Femur (tissue), 1 donor: ENCODE results near the gene PICK1.
A peak's percentile ranks its signal among the peaks of the same experiment; 100 is the strongest.
"Not testable (repeated sequence)": the region's sequence is repeated elsewhere in the genome, so short reads cannot be mapped to it uniquely, and the experiment has no call there.

ENCODE experiments used
- DNase-seq: peaks from one replicate; pipeline ENCODE4 v3.0.0-alpha.2; 2017

PICK1 gene

GRCh38 chr22:38075105-38075825 is 18.1 kb downstream of the PICK1 start:
- DNase-seq: no peak

DNA sequence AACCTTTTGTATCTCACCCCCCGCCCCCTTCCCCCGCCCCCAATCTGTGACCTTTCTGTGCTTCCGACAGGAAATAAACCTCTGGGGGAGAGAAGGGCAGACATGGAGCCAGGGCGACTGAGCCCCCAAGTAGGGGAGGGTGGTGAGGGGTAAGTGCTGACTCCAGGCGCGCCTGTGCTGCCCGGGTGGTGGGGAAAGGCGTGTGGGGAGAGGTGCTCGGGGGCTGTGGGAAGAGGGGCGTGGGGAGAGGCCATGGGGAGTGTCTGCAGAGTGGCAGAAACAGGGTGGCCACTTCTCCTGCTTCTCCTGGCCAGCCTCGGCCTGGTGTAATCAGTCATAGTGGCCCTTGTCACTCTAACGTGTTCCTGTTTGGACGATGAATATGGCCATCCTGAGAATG is 18.8 kb downstream of the PICK1 start:
- DNase-seq: no peak

GRCh38 chr22:38077096-38077495 is 19.9 kb downstream of the PICK1 start:
- DNase-seq: no peak

DNA sequence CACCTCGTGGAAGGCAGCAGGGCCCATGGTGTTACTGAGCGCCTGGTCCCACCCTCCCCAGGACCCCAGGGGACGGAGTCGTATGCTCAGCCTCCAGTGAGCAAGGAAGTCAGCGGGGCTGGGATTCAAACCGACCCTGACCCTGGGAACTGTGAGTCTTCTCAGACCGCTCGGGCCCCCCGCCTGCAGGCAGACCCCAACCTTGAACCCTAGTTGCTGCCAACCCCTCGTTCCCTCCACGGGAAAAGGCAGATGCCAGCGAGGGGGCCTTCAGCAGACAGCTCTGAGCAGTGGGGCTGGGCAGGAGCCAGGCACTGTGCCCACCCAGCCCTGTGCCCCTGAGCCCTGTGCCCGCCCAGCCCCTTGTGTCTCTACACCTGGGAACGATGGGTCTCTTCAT is 20.4 kb downstream of the PICK1 start:
- DNase-seq: no peak

DNA sequence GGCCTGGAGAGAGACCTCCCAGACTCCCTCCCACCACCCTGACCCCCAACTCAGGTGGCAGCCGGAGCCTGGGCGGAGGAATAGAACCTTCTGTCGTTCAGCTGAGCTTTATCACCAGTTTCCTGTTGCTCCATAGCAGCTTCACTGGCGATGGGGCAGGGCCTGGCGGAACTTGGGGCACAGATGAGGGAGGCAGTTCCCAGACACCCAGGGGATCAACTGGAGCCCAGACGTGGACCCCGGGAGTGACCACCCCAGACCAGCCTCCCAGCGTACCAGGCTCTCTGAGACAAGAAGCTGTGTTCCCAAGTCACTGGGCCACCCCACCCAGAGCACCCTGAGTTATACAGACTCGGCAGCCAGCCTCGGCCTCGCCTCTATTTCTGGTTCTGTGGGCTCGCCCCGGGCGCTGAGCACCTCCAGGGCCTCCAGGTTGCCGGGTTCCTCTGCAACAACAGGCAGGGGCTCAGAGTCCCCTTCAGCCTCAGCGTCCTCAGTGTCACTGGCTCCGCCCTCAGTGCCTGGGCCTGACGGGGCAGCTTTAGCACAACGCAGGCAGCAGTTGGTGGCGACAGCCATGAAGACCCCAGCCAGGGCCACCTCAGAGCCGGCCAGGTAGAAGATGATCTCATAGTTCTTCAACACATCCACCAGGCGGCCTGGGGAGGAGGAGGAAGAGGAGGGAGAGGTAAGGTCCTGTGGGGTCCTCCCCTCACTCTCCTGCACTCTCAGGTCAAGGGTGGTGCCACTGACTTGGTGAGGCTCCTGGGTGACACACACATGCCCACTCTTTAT is 21.0 kb downstream of the PICK1 start:
- DNase-seq: no peak

GRCh38 chr22:38079208-38079607 is 22.0 kb downstream of the PICK1 start:
- DNase-seq: not testable (repeated sequence)

- no peak for DNase-seq
Measured at GRCh38 chr22:38079804-38080203, 22.6 kb downstream of the PICK1 start.

GRCh38 chr22:38080474-38080849 is 23.3 kb downstream of the PICK1 start:
- peak; percentile 27 for DNase-seq

- DNase-seq: no peak
Measured at GRCh38 chr22:38080850-38081635, 23.8 kb downstream of the PICK1 start.

DNA sequence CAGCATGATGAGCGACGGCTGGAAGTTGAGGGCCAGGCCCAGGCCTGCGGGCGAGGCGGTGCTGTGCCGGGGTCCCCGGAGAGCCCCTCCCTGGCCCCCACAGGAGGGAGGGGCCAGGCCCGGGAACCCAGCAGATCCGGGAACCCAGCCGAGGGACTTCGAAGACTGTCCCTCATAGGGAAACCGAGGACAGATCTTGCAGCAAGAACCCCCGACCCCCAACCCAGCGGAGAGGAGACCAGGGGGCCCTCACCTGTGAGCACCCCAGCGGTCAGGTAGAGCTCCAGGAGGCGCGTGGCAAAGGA is 24.4 kb downstream of the PICK1 start:
- no peak for DNase-seq

GRCh38 chr22:38081941-38082828 is 25.0 kb downstream of the PICK1 start:
- DNase-seq: no peak

DNA sequence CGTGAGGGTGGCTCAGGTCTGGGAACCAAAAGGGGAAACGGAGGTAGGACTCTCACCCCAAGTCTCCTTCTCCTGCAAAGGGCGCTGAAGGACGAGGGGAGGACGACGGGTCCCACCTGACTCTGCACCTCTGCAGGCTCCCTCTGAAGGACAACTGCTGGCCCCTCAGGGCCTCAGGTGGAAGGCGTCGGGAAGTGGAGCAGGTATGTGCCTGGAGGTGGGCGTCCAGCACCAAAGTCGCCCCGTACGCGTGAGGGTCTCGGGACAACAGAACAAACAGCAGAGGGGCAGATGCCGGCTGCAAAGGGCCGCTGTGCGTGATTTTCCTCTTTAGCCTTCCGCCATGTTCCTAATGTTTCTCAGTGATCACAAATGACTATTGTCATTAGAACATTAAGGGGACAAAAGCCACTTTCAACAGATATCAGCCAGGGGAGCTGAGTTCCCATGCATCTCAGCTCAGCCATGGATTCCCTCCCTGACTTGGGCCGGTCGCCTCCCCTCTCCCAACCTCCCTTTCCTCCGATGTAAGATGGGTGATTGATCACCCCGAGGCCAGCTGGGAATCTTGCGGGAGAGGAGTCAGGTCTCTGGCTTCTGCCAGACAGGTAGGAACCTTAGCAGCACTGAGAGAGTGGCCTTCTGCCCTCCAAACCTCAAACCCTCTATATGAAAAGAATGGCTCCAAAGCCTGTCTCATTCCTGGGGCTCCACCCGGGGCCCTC is 25.9 kb downstream of the PICK1 start:
- peak; percentile 15 for DNase-seq

DNA sequence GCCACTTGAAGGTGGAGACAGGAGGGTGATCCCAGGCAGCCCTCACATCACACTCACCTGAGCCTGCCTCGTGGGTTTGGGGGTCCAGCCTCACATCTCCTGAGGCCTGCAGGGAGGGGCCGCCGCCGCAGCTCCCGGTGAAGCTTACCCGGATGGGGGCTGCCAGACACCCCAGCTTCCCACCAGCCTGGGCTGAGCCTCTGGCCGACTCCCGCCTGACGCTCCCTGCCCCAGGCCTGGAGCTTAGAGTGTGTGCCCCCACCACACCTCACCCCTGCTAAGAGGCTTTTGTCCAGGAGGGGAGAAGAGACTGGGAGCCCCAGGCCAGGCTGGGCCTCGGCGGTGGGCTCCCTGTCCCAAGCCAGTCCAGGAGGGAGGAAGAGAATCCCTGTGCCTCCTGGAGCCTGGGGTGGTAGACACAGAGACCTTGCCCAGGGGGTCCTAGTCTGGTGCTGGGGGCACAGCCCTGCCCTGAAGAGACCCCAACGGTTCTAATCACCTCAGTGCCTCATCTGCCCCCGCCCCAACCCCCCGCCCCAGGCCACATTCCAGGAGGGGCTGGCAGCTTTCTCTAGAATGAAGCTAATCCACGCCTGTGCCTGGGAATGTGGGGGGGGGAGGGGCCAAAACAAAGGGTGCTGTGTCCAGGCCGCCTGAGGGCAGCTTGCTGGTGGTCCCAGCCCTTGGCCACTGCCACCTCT is 26.9 kb downstream of the PICK1 start, which contains the start of gene SLC16A8:
SLC16A8 (minus strand) TSS at position 254 of the 701 bp plus-strand sequence. CDS start 1,311 bp downstream, outside the sequence.
- peak; percentile 16 for DNase-seq

- DNase-seq: no peak
Measured at GRCh38 chr22:38085056-38085455, 27.9 kb downstream of the PICK1 start.

DNA sequence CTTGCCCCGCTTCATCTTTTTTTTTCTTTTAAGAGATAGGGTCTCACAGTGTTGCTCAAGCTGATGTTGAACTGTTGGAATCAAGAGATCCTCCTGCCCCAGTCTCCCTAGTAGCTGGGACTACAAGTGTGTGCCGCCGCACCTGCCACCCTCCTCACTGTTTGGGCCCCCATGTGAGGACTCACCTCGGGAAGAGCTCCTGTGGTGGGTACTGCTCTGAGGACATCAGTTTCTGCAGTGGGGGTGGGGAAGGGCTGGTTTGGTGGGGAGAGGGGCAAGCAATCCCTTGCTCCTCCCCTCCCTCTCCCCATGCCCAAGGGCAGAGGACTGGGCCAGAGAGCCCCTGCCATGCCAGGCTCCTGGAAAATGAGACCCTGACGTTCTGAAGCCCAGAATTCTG is 28.3 kb downstream of the PICK1 start:
- no peak for DNase-seq

GRCh38 chr22:38086001-38086845 is 29.0 kb downstream of the PICK1 start:
- no peak for DNase-seq

DNA sequence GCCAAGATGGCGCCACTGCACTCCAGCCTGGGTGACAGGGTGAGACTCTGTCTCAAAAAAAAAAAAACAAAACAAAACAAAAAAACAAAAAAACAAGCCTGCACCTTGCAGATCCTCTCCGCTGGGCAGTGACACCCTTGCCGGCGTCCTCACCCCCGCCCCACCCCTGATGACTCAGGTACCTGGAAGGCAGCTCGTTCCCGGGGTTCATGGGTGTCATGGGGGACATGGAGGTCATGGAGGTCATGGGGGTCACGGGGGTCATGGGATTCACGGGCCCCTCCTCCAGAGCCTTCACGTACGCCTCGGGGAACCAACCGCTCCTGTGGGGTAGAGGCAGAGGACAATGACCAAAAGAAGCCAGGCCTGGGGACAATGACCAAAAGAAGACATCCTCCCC is 29.7 kb downstream of the PICK1 start:
- peak; percentile 17 for DNase-seq

DNA sequence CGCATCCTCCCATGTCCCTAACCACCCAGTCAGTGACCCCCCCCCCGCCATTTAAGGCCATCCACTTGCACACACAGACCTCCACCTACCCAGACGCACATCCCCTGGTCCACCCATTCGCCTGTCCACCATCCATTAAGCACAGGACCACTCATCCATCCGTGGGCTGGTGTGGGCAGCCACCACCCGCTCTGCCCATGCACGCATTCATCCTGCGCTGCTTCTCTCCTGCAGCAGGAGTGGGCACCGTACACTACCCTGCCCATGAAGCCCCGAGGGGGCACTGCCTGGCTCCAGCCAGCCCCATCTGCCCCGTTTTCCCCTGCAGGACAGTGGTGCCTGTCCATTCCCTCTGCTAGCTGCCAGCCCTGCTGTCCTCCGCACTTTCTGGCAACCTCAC is 30.7 kb downstream of the PICK1 start:
- no peak for DNase-seq

- no peak for DNase-seq
Measured at GRCh38 chr22:38088629-38089473, 31.6 kb downstream of the PICK1 start.
